Stimulated activated CD8-positive, alpha-beta memory T cell treated with anti-CD3 and anti-CD28 coated beads, Interleukin-7, amount 100 ng/mL, for 48 hours (primary cell): Measurements from ENCODE around the gene MAP1LC3A.

Experiments used
- DNase-seq, 2 donors: peaks; one replicate each; pipeline ENCODE4 v3.0.0-alpha.2; 2020; ENCODE audit warnings: low read depth in 1 of 2; ENCODE audit errors: extremely low read depth in 1 of 2

Gene MAP1LC3A

GRCh38 chr20:34528921-34529297, 29.6 kb upstream of the MAP1LC3A start:
- DNase-seq, result no peak

- no peak for DNase-seq
Observed at GRCh38 chr20:34529742-34530141, 28.8 kb upstream of the MAP1LC3A start.

DNA sequence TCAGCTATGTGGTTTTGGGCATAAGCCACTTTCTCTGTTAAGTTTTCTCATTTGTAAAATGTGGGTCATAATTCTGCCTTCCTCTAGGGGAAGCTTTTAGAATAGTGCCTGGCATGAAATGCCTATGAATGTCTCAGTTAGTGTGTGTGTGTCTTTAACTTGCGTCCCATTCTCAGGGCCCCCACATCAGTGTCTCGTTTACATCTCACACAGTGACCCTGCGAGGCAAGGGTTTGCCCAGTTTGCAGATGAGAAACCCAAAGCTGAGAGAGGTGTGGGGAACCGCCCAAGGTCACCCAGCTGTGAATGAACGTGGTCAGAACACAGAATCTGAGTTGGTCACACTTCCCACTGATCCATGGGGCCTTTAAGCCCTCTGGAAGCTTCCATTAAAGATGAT, 28.2 kb upstream of the MAP1LC3A start:
- no peak for DNase-seq

- no peak for DNase-seq
Observed at GRCh38 chr20:34531608-34532265, 26.8 kb upstream of the MAP1LC3A start.

- no peak for DNase-seq
Observed at GRCh38 chr20:34532320-34532719, 26.2 kb upstream of the MAP1LC3A start.

DNA sequence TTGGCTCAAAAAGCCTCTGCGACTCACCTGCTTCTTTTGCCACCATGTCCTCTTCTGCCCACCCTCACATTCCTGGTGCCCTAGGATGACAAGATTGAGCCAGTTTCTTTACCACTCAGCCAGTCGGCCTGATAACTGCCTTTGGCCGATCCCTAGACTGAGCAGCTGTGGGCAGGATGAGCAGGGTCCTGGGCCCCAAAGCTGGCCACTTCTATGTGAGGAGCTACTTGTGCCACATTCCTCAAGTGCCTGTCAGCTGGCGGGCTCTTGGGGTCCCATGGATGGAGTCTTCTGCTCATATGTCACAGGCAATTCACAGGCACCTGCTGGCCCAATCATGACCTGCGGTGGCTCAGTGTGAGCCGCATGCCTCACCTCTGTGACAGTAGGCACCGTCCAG, 25.8 kb upstream of the MAP1LC3A start:
- no peak for DNase-seq

DNA sequence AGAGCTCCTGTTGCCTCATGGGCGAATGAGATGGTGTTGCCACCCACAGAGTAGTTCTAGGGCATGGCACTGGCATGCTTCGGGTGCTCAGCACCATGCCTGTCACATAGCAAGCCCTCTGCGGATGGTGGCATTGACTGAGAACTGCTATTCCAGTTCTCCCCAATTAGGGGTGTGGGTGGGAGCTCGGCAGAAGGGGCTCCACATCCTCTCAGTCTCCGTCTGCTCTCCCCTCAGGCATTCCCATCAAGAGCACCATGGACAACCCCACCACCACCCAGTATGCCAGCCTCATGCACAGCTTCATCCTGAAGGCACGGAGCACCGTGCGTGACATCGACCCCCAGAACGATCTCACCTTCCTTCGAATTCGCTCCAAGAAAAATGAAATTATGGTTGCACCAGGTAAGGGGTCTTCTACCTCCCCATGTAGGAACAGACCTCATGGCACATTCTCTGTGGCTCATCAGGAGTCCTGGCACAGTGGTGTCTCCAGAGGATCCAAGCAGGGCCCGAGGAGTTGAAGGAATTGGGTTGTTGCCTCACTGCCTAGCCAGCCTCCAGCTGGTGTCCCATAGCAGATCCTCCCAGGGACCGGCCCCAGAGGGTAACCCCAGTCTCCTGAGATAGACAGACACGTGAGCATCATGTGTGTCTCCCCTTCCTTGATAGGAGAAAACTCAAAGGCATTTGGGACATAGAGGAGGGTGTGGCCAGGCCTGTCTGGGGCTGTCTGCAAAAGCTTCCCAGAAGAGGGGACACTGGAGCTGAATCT, 23.9 kb upstream of the MAP1LC3A start:
- DNase-seq, result no peak

DNA sequence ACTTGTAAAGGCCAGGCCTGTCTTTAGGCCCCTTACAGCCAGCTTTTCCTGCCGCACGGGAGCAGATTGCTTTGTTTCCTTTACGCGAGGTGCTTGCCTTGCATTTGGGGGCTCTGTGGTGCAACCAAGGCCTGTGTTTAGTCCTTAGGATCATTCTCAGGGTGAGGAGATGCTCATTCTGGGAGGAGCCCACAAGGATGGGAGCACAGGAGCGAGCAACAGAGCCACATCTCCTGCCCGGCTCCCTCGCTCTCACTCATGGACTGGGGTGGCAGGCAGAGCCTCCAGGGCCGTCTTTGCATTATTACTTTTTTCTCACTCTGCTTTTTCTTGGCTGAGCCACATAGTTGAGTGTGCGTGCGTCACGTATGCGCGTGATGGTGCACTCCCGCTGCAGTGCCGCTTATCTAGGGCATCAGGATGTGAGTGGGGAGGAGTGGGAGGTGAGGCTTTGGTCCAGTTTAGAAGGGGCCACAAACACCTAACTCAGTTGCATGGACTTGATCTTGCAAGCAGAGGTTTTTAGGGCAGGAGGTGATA, 23.1 kb upstream of the MAP1LC3A start:
- no peak for DNase-seq

- no peak for DNase-seq
Observed at GRCh38 chr20:34535857-34536256, 22.7 kb upstream of the MAP1LC3A start.

- DNase-seq, result no peak
Observed at GRCh38 chr20:34536798-34537394, 21.6 kb upstream of the MAP1LC3A start.

DNA sequence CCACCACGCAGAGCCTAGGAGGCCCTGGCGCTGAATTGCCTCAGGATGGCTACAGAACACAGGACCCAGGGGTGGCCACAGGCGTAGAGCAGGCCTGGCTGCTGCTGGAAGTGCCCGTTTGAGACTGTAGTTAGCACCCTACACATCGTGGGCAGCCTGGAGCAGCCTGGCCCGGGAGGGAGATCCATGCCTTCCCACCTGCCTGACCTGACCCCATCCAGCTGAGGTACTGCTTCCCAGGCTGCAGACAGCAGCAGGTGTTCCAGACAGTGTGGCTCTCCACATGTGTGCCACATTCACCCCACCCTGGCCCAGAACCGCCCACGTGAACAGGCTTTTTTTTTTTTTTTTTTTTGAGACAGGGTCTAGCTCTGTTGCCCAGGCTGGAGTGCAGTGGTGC, 20.9 kb upstream of the MAP1LC3A start:
- DNase-seq, result no peak

- peak in 1 of 2 donors; percentile 41 for DNase-seq
Observed at GRCh38 chr20:34538671-34539123, 19.8 kb upstream of the MAP1LC3A start.

DNA sequence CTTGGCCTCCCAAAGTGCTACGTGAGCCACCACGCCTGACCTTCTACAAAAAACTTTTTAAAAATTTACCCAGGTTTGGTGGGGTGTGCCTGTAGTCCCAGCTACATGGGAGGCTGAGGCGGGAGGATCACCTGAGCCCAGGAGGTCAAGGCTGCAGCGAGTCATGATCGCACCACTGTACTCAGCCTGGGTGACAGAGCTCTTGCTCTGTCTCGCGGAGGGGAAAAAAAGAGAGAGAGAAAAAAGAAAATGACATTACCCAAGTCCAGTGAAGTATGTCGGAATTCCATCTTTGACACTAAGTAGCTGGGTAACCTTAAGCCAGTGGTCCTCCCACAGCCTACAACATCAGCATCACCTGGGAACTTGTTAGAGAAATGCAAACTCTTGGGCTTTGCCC, 18.8 kb upstream of the MAP1LC3A start:
- no peak for DNase-seq

DNA sequence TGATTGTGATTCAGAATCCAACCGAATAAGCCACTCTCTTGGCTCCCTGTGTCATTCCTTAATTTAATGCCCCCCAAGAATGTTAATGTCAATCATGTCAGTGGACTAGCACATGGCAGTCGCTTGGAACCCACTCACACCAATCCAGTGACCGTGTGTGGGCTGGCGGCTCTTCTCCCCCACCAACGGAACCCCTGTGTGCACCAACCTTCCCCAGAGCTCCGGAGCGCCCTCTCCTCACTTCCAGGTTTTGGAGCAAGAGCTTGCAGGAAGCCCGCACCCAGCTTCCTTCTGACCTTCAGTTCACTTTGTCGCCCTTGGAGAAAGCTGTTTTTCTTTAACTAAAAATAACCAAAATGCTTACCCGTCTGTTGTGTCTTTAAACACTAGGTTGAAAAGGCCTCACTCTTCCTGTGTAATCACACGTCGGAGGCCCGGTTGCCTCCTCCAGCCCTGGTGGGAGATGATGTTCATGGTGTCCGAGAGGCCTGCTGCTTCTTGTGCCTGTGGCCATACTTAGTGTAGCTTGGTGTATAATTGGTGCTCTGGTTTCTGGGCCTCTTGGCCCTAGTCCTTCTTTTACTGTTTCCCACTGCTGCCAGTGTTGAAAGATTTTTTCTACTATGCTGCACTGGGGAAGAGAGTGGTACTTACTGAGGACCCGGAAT, 17.8 kb upstream of the MAP1LC3A start:
- DNase-seq, result no peak

DNA sequence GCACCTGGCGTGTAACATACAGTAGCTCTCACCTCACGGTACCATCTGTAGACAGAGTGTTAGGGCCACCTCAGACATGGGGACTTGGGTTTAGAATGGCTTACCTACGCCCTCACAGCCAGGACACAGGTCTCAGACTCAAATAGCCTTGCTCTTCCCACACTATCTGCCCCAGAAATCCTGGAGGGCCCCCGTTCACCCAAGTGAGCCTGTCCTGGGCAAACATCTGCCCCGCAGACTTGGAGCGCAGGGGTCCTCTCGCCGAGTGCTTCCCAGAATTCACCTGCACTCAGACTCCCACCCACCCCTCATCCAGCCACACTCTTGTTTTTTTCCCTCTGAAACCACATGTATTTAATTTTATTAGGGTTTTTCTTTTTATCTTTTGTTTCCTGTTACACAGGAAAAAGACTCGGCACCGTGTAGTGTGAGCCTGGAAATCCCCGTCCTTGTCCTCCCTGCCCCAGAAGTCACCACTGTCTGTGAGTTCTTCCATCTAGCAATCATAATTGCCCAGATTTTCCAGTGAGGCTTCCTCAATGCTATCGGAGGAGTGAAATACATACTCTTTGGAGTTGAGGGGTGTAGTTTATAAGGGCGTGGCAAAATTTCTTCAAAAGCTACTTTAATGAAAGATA, 17.1 kb upstream of the MAP1LC3A start:
- no peak for DNase-seq

DNA sequence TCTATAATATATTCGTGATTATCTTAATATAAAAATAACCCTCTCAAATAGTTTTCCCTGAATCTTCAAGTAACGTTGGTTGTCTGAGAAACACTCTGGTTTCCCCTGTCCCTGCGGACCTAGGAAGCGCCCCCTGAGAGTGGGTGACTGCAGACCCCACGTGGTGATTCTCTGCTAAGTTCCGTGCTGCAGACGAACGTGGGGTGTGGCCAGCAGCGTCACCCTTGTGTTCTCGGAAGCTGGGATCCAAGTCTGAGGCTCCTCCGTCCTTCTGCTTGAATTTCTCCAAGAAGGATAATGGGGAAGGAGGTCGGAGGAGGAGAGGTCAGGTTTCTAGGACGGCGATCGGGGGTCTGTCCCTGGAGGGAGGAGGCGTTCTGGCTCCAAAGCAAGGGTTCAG, 16.6 kb upstream of the MAP1LC3A start:
- DNase-seq, result no peak

DNA sequence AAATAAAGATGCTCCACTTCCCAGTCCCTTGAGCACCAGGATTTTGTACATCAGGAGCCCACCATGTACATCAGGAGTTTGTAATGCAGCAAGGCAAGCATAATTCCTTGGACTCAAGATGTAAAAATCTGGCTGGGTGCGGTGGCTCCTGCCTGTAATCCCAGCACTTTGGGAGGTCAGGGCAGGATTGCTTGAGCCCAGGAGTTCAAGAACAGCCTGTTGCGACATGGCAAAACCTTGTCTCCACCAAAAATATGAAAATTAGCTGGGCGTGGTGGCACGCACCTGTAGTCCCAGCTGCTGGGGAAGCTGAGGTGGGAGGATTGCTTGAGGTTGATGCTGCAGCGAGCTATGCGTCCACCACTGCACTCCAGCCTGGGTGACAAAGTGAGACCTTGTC, 16.1 kb upstream of the MAP1LC3A start:
- no peak for DNase-seq

- DNase-seq, result no peak
Observed at GRCh38 chr20:34543463-34544056, 15.0 kb upstream of the MAP1LC3A start.

GRCh38 chr20:34544109-34544796, 14.3 kb upstream of the MAP1LC3A start:
- DNase-seq, result no peak

- DNase-seq, result no peak
Observed at GRCh38 chr20:34546751-34547181, 11.8 kb upstream of the MAP1LC3A start.
